OCI-LY1 (cell line): ENCODE measurements around the gene LMO2.

Experiments used
- H2AFZ ChIP-seq: fragments of 200-600 bp; sonication (generic), shearing (Covaris generic); 2 replicates; pipeline ENCODE4 v1.6.0; 2014; ENCODE audit warnings: antibody characterized with exemption, mild to moderate bottlenecking, low read length
- H3F3A ChIP-seq: fragments of 200-600 bp; sonication (generic), shearing (Covaris generic); 2 replicates; pipeline ENCODE4 v1.6.0; 2014; ENCODE audit warnings: mild to moderate bottlenecking, antibody characterized with exemption, low read length, moderate library complexity; ENCODE audit not compliant: insufficient read depth
- H3K27ac ChIP-seq: fragments of 200-600 bp; sonication (generic); 2 replicates; pipeline ENCODE4 v1.5.1; 2014; ENCODE audit warnings: low read length, mixed run types, mild to moderate bottlenecking, low read depth; ENCODE audit not compliant: poor library complexity, severe bottlenecking
- H3K27me3 ChIP-seq: fragments of 200-600 bp; sonication (generic); 2 replicates; pipeline ENCODE4 v1.6.0; 2014; ENCODE audit warnings: antibody characterized with exemption, mild to moderate bottlenecking, low read length, moderate library complexity; ENCODE audit not compliant: insufficient read depth
- H3K36me3 ChIP-seq: fragments of 200-600 bp; sonication (generic); 2 replicates; pipeline ENCODE4 v1.6.1; 2014; ENCODE audit warnings: mild to moderate bottlenecking, antibody characterized with exemption, low read length, moderate library complexity, mixed read lengths; ENCODE audit not compliant: insufficient read depth
- H3K4me1 ChIP-seq: fragments of 200-600 bp; sonication (generic); 2 replicates; pipeline ENCODE4 v1.5.1; 2014; ENCODE audit warnings: mild to moderate bottlenecking, low read length, moderate library complexity; ENCODE audit not compliant: insufficient read depth, severe bottlenecking
- H3K4me2 ChIP-seq: fragments of 200-600 bp; sonication (generic), shearing (Covaris generic); 2 replicates; pipeline ENCODE4 v1.6.1; 2014; ENCODE audit warnings: low read length
- H3K4me3 ChIP-seq: fragments of 200-600 bp; sonication (generic); 2 replicates; pipeline ENCODE4 v1.5.1; 2014; ENCODE audit warnings: low read length, low read depth, mild to moderate bottlenecking, mixed read lengths; ENCODE audit not compliant: poor library complexity, severe bottlenecking
- H3K79me2 ChIP-seq: fragments of 200-600 bp; shearing (Covaris generic); 2 replicates; pipeline ENCODE4 v1.6.1; 2016; ENCODE audit warnings: mixed run types, low read length, mixed read lengths; ENCODE audit not compliant: insufficient read depth
- H3K9ac ChIP-seq: fragments of 200-600 bp; sonication (generic), shearing (Covaris generic); 2 replicates; pipeline ENCODE4 v1.6.1; 2014; ENCODE audit warnings: mild to moderate bottlenecking, low read length, mixed read lengths
- H3K9me2 ChIP-seq: fragments of 200-600 bp; sonication (generic), shearing (Covaris generic); 2 replicates; pipeline ENCODE4 v1.6.1; 2014; ENCODE audit warnings: low read depth, mild to moderate bottlenecking, low read length, mixed read lengths
- H3K9me3 ChIP-seq: fragments of 200-600 bp; shearing (Covaris generic); 2 replicates; pipeline ENCODE4 v1.6.1; 2014; ENCODE audit warnings: low read length, mixed read lengths
- H4K20me1 ChIP-seq: fragments of 200-600 bp; sonication (generic), shearing (Covaris generic); 2 replicates; pipeline ENCODE4 v1.6.0; 2016; ENCODE audit warnings: mild to moderate bottlenecking, low read length; ENCODE audit not compliant: insufficient read depth
- CTCF ChIP-seq: fragments of 200-600 bp; sonication (generic), shearing (Covaris generic); IDR thresholded peaks from 2 replicates; pipeline ENCODE4 v1.5.1; 2017; ENCODE audit warnings: mild to moderate bottlenecking, antibody characterized with exemption, low read length, moderate library complexity, mixed read lengths
- EZH2 ChIP-seq: fragments of 200-600 bp; sonication (generic), shearing (Covaris generic); IDR thresholded peaks from 2 replicates; pipeline ENCODE4 v1.8.0; 2017; ENCODE audit warnings: borderline replicate concordance, mixed run types, mild to moderate bottlenecking, antibody characterized with exemption, low read length, moderate library complexity, mixed read lengths

Gene LMO2

GRCh38 chr11:33881651-33882503, 10.0 kb downstream of the LMO2 start:
- Histone ChIP-seq H3K4me2 (no peak overlapping the region), H3K36me3 (no peaks in the 10 kb centered on the region), H3K9me2 (no peaks in the 10 kb centered on the region), H3F3A (no peaks in the 10 kb centered on the region), H3K4me3 (no peak overlapping the region), H3K27ac (no peak overlapping the region), H3K27me3 (0 out of 2 replicates have a peak, but pooled peaks cover 3% of the 10 kb centered on the region), H4K20me1 (no peaks in the 10 kb centered on the region), H3K9me3 (no peaks in the 10 kb centered on the region), H3K79me2 (no peaks in the 10 kb centered on the region), H3K9ac (no peak overlapping the region), H3K4me1 (no peaks in the 10 kb centered on the region), H2AFZ (no peak overlapping the region)
- TF ChIP-seq EZH2 (no peak), CTCF (no peak)

GRCh38 chr11:33880979-33881378, 10.9 kb downstream of the LMO2 start:
- Histone ChIP-seq H3K36me3 (no peaks in the 10 kb centered on the region), H3K9ac (no peak overlapping the region), H3K4me3 (no peak overlapping the region), H3K27me3 (0 out of 2 replicates have a peak, but pooled peaks cover 3% of the 10 kb centered on the region), H3K9me2 (no peaks in the 10 kb centered on the region), H2AFZ (no peak overlapping the region), H3K9me3 (no peaks in the 10 kb centered on the region), H3F3A (no peaks in the 10 kb centered on the region), H3K4me1 (no peaks in the 10 kb centered on the region), H3K79me2 (no peaks in the 10 kb centered on the region), H3K4me2 (no peak overlapping the region), H4K20me1 (no peaks in the 10 kb centered on the region), H3K27ac (no peak overlapping the region)
- TF ChIP-seq EZH2 (no peak), CTCF (no peak)

GRCh38 chr11:33879375-33879774, 12.5 kb downstream of the LMO2 start:
- Histone ChIP-seq H3K9ac (no peak overlapping the region), H3K27me3 (0 out of 2 replicates have a peak, but pooled peaks cover 3% of the 10 kb centered on the region), H3K27ac (no peak overlapping the region), H3F3A (no peaks in the 10 kb centered on the region), H3K4me2 (no peak overlapping the region), H3K9me2 (no peaks in the 10 kb centered on the region), H3K36me3 (no peaks in the 10 kb centered on the region), H3K9me3 (no peaks in the 10 kb centered on the region), H3K4me3 (no peak overlapping the region), H3K79me2 (no peaks in the 10 kb centered on the region), H2AFZ (no peak overlapping the region), H4K20me1 (no peaks in the 10 kb centered on the region), H3K4me1 (no peaks in the 10 kb centered on the region)
- TF ChIP-seq EZH2 (no peak), CTCF (no peak)
